ENCODE measurements around the gene ATP13A3. TPM values are rescaled to one million over a fixed set of nuclear protein-coding genes. Genes with fewer than 3 reads are reported as not detected.

The ATP13A3 gene
- total RNA-seq, 1 experiment from 2014 or later: 331 TPM

Small RNA genes lying within 50 kb of the gene (small RNA-seq; reads per million reads assigned to genes)
- gene AC108676.2: 0.32 reads per million
- gene RNU6-1101P: not detected

Other genes starting within 250 kb of the ATP13A3 start
- not detected in 2 replicates for gene CPN2, start 135.7 kb downstream of the ATP13A3 start, total RNA-seq (2014; rRNA removed; shearing (Covaris generic); ENCODE audit: low replicate concordance)
- not detected in 2 replicates for gene LRRC15, start 117.3 kb downstream of the ATP13A3 start, total RNA-seq (2014; rRNA removed; shearing (Covaris generic); ENCODE audit: low replicate concordance)
- not detected in 2 replicates for gene GP5, start 87.7 kb downstream of the ATP13A3 start, total RNA-seq (2014; rRNA removed; shearing (Covaris generic); ENCODE audit: low replicate concordance)
- 10.9 and 36.9 TPM in 2 replicates for gene TMEM44, start 146.4 kb upstream of the ATP13A3 start, total RNA-seq (2014; rRNA removed; shearing (Covaris generic); ENCODE audit: low replicate concordance)
- 52.2 and 74.3 TPM in 2 replicates for gene LSG1, start 185.2 kb upstream of the ATP13A3 start, total RNA-seq (2014; rRNA removed; shearing (Covaris generic); ENCODE audit: low replicate concordance)
- 80.7 and 147 TPM in 2 replicates for gene FAM43A, start 198.9 kb upstream of the ATP13A3 start, total RNA-seq (2014; rRNA removed; shearing (Covaris generic); ENCODE audit: low replicate concordance)

All from Karpas-422 (cell line).